ENCODE measurements around the gene BAZ1B. TPM values are rescaled to one million over a fixed set of nuclear protein-coding genes. Genes with fewer than 3 reads are reported as not detected.
"Not testable (repeated sequence)": the region's sequence is repeated elsewhere in the genome, so short reads cannot be mapped to it uniquely, and the experiment has no call there.

BAZ1B gene
- total RNA-seq, 1 donor from 2014 or later = 57.8 TPM

- no peak for DNase-seq (ENCODE audit: low spot score)
Measured at GRCh38 chr7:73427902-73428787, 93.9 kb downstream of the BAZ1B start.

GRCh38 chr7:73426016-73426415 is 96.1 kb downstream of the BAZ1B start:
- DNase-seq (ENCODE audit: low spot score) = no peak

GRCh38 chr7:73425356-73425983 is 96.6 kb downstream of the BAZ1B start:
- DNase-seq (ENCODE audit: low spot score) = no peak

- DNase-seq (ENCODE audit: low spot score) = no peak
Measured at GRCh38 chr7:73424489-73424885, 97.6 kb downstream of the BAZ1B start.

- DNase-seq (ENCODE audit: low spot score) = peak; percentile 27
Measured at GRCh38 chr7:73423519-73424488, 98.3 kb downstream of the BAZ1B start.

- not testable (repeated sequence) for DNase-seq (ENCODE audit: low spot score)
Measured at GRCh38 chr7:73420610-73421009, 101.5 kb downstream of the BAZ1B start.

GRCh38 chr7:73420016-73420415 is 102.1 kb downstream of the BAZ1B start:
- not testable (repeated sequence) for DNase-seq (ENCODE audit: low spot score)

- DNase-seq (ENCODE audit: low spot score) = no peak
Measured at GRCh38 chr7:73418113-73418703, 103.9 kb downstream of the BAZ1B start.

GRCh38 chr7:73410541-73411131 is 111.5 kb downstream of the BAZ1B start:
- DNase-seq (ENCODE audit: low spot score) = not testable (repeated sequence)

GRCh38 chr7:73404860-73405259 is 117.2 kb downstream of the BAZ1B start:
- DNase-seq (ENCODE audit: low spot score) = not testable (repeated sequence)

- DNase-seq (ENCODE audit: low spot score) = peak; percentile 87
Measured at GRCh38 chr7:73399185-73400050, 122.7 kb downstream of the BAZ1B start.

GRCh38 chr7:73397521-73398281 is 124.4 kb downstream of the BAZ1B start:
- peak; percentile 50 for DNase-seq (ENCODE audit: low spot score)

- no peak for DNase-seq (ENCODE audit: low spot score)
Measured at GRCh38 chr7:73395538-73396503, 126.3 kb downstream of the BAZ1B start.

GRCh38 chr7:73394422-73394821 is 127.7 kb downstream of the BAZ1B start:
- no peak for DNase-seq (ENCODE audit: low spot score)

- no peak for DNase-seq (ENCODE audit: low spot score)
Measured at GRCh38 chr7:73391396-73391795, 130.7 kb downstream of the BAZ1B start.

All from umbilical cord (tissue), 2 donors.